Vagina (tissue), 2 donors: ENCODE data around the gene LSP1. TPM values are rescaled to one million over a fixed set of nuclear protein-coding genes. Genes with fewer than 3 reads are reported as not detected.

ENCODE experiments used
- DNase-seq, 2 donors: peaks; one replicate each; pipeline ENCODE4 v3.0.0-alpha.2; 2017; ENCODE audit errors: extremely low spot score in 2 of 2
- H3K27ac ChIP-seq: fragments of 200-600 bp; sonication (generic); one replicate; pipeline ENCODE4 v1.5.1; 2019
- H3K27me3 ChIP-seq: fragments of 200-600 bp; sonication (generic); one replicate; pipeline ENCODE4 v1.5.1; 2019
- H3K36me3 ChIP-seq, 2 donors: fragments of 200-600 bp; sonication (generic); one replicate each; pipeline ENCODE4 v1.5.1; 2017 to 2019
- H3K4me1 ChIP-seq: fragments of 200-600 bp; sonication (generic); one replicate; pipeline ENCODE4 v1.5.1; 2019
- H3K4me3 ChIP-seq, 2 donors: fragments of 200-600 bp; sonication (generic); 1 replicate in 1 of 2; 2 replicates in 1 of 2; pipeline ENCODE4 v1.5.1; 2016 to 2019
- H3K9me3 ChIP-seq: fragments of 200-600 bp; sonication (generic); one replicate; pipeline ENCODE4 v1.5.1; 2019
- CTCF ChIP-seq, 3 experiments: fragments of 450-650 bp in 2 of 3; fragments of 200-600 bp in 1 of 3; sonication (generic) in 1 of 3; IDR thresholded peaks; one replicate each; pipeline ENCODE4 v1.5.1; 2017 to 2019; ENCODE audit warnings: antibody characterized with exemption in 3 of 3, mild to moderate bottlenecking in 2 of 3, moderate library complexity in 2 of 3
- POLR2A ChIP-seq, 2 donors: fragments of 450-650 bp; IDR thresholded peaks; one replicate each; pipeline ENCODE4 v1.6.1; 2017; ENCODE audit warnings: antibody characterized with exemption in 2 of 2, mild to moderate bottlenecking in 2 of 2, moderate library complexity in 2 of 2
- POLR2AphosphoS5 ChIP-seq, 2 donors: sonication (generic); formaldehyde crosslinking; IDR thresholded peaks; one replicate each; pipeline ENCODE4 v1.9.0; 2017; ENCODE audit warnings: antibody characterized with exemption in 2 of 2, mild to moderate bottlenecking in 2 of 2, low read depth in 1 of 2; ENCODE audit not compliant: insufficient read depth in 1 of 2
- intact Hi-C: fragments of 100-400 bp; cut with DNase I; formaldehyde crosslinking; loops from one replicate; pipeline ENCODE4 v1.15.1; 2023
- total RNA-seq: library from RNA; depleted of rRNA; stranded (reverse); fragments of >200 nt; gene quantifications from one replicate; pipeline ENCODE4 v1.2.3, GENCODE V29; 2016

The LSP1 gene
- total RNA-seq, 1 donor from 2014 or later, result 32.7 TPM

GRCh38 chr11:1876361-1877063, 23.6 kb downstream of the LSP1 start:
- no peak for DNase-seq
- H3K9me3 ChIP-seq, result no peaks in the 10 kb centered on the region
- H3K27me3 ChIP-seq, result no peaks in the 10 kb centered on the region
- H3K4me3 ChIP-seq, result peak overlapping the region; percentile 11 to 17
- no peaks in the 10 kb centered on the region for H3K36me3 ChIP-seq
- intact Hi-C loops, result no loop called here
- H3K27ac ChIP-seq, result peak overlapping the region; percentile 96
- TF ChIP-seq POLR2A (IDR thresholded peaks at IDR 0.05) (no peak), POLR2AphosphoS5 (IDR thresholded peaks at IDR 0.05; ENCODE audit: insufficient read depth in 1 of 2, low read depth in 1 of 2) (peak in 1 of 2 donors; percentile 50), CTCF (IDR thresholded peaks at IDR 0.05) (peak; percentile 2 to 51 (median 23))
- H3K4me1 ChIP-seq, result peaks cover 94% of the 10 kb centered on the region

- H3K27ac ChIP-seq, result peak overlapping the region; percentile 96
- peaks cover 94% of the 10 kb centered on the region for H3K4me1 ChIP-seq
- H3K36me3 ChIP-seq, result no peaks in the 10 kb centered on the region
- intact Hi-C loops, result no loop called here
- no peak for DNase-seq
- H3K27me3 ChIP-seq, result no peaks in the 10 kb centered on the region
- H3K4me3 ChIP-seq, result peak overlapping the region in 1 of 2 donors; percentile 17
- H3K9me3 ChIP-seq, result no peaks in the 10 kb centered on the region
- TF ChIP-seq POLR2AphosphoS5 (IDR thresholded peaks at IDR 0.05; ENCODE audit: insufficient read depth in 1 of 2, low read depth in 1 of 2) (no peak), CTCF (IDR thresholded peaks at IDR 0.05) (no peak), POLR2A (IDR thresholded peaks at IDR 0.05) (no peak)
These were observed 24.6 kb downstream of the LSP1 start for GRCh38 chr11:1877211-1878136.

- Histone ChIP-seq H3K4me3 (no peak overlapping the region), H3K36me3 (peaks cover 0 to 2% of the 10 kb centered on the region in 2 donors), H3K4me1 (peaks cover 91% of the 10 kb centered on the region), H3K27me3 (no peaks in the 10 kb centered on the region), H3K9me3 (no peaks in the 10 kb centered on the region), H3K27ac (peak overlapping the region; percentile 96)
- TF ChIP-seq CTCF (IDR thresholded peaks at IDR 0.05) (no peak), POLR2A (IDR thresholded peaks at IDR 0.05) (no peak), POLR2AphosphoS5 (IDR thresholded peaks at IDR 0.05; ENCODE audit: insufficient read depth in 1 of 2, low read depth in 1 of 2) (no peak)
- intact Hi-C loops, result no loop called here
- no peak for DNase-seq
These were observed 25.5 kb downstream of the LSP1 start for GRCh38 chr11:1878137-1879031.

- Histone ChIP-seq H3K27me3 (no peaks in the 10 kb centered on the region), H3K4me3 (no peak overlapping the region), H3K27ac (peak overlapping the region; percentile 96), H3K9me3 (no peaks in the 10 kb centered on the region), H3K4me1 (peaks cover 86% of the 10 kb centered on the region), H3K36me3 (peaks cover 0 to 12% of the 10 kb centered on the region in 2 donors)
- intact Hi-C loops, result no loop called here
- TF ChIP-seq POLR2AphosphoS5 (IDR thresholded peaks at IDR 0.05; ENCODE audit: insufficient read depth in 1 of 2, low read depth in 1 of 2) (no peak), CTCF (IDR thresholded peaks at IDR 0.05) (no peak), POLR2A (IDR thresholded peaks at IDR 0.05) (no peak)
- DNase-seq, result no peak
These were observed 26.6 kb downstream of the LSP1 start for GRCh38 chr11:1879342-1879940.
